CD14-positive monocyte (primary cell): ENCODE data around the gene ARHGAP32. TPM values are rescaled to one million over a fixed set of nuclear protein-coding genes. Genes with fewer than 3 reads are reported as not detected.

Source experiments
- DNase-seq, 3 donors: peaks; one replicate each; pipeline ENCODE4 v3.0.0-alpha.2; 2011 to 2022
- H2AFZ ChIP-seq: 2 replicates; pipeline ENCODE4 v1.6.0; 2012; ENCODE audit warnings: mild to moderate bottlenecking, low read depth, low read length, inconsistent platforms; ENCODE audit not compliant: insufficient read depth, poor library complexity, severe bottlenecking
- H3K27ac ChIP-seq, 2 donors: 1 replicate in 1 of 2; 2 replicates in 1 of 2; pipeline ENCODE4 v1.5.1; 2012 to 2013; ENCODE audit warnings: low read length in 2 of 2, control low read depth in 1 of 2, inconsistent platforms in 1 of 2, low read depth in 1 of 2, mild to moderate bottlenecking in 1 of 2
- H3K27me3 ChIP-seq, 2 donors: one replicate each; pipeline versions ENCODE4 v1.6.0 to v1.6.1; 2011 to 2013; ENCODE audit warnings: low read length in 2 of 2; ENCODE audit not compliant: control insufficient read depth in 2 of 2, insufficient read depth in 2 of 2
- H3K36me3 ChIP-seq, 2 donors: replicated peaks in 1 of 2; 1 replicate in 1 of 2; 2 replicates in 1 of 2; pipeline versions ENCODE4 v1.5.1 to v1.6.1; 2012 to 2013; ENCODE audit warnings: low read length in 2 of 2, control low read depth in 1 of 2, inconsistent platforms in 1 of 2, mild to moderate bottlenecking in 1 of 2; ENCODE audit not compliant: insufficient read depth in 2 of 2, control insufficient read depth in 1 of 2
- H3K4me1 ChIP-seq, 2 donors: 1 replicate in 1 of 2; 2 replicates in 1 of 2; pipeline versions ENCODE4 v1.5.1 to v1.6.1; 2012 to 2013; ENCODE audit warnings: low read length in 2 of 2, control low read depth in 1 of 2, inconsistent platforms in 1 of 2, mild to moderate bottlenecking in 1 of 2, moderate library complexity in 1 of 2; ENCODE audit not compliant: insufficient read depth in 2 of 2, control insufficient read depth in 1 of 2
- H3K4me2 ChIP-seq: replicated peaks from 2 replicates; pipeline ENCODE3; 2012; ENCODE audit warnings: low read length, moderate library complexity, mild to moderate bottlenecking; ENCODE audit not compliant: poor library complexity, severe bottlenecking; ENCODE audit errors: extremely low read depth
- H3K4me3 ChIP-seq, 3 experiments: fragments of 200-600 bp in 1 of 3; sonication (generic) in 1 of 3; replicated peaks in 1 of 3; 1 replicate in 2 of 3; 2 replicates in 1 of 3; pipeline ENCODE4 v1.5.1; 2011 to 2013; ENCODE audit warnings: low read length in 3 of 3, mild to moderate bottlenecking in 3 of 3, control low read depth in 2 of 3, low read depth in 2 of 3, inconsistent platforms in 1 of 3, moderate library complexity in 1 of 3
- H3K79me2 ChIP-seq: 2 replicates; pipeline ENCODE4 v1.6.0; 2012; ENCODE audit warnings: mild to moderate bottlenecking, control low read depth, inconsistent platforms, low read length, moderate library complexity; ENCODE audit not compliant: insufficient read depth
- H3K9ac ChIP-seq: 2 replicates; pipeline ENCODE4 v1.6.0; 2017; ENCODE audit warnings: low read length, mild to moderate bottlenecking; ENCODE audit not compliant: insufficient read depth, poor library complexity, severe bottlenecking
- H3K9me3 ChIP-seq, 2 donors: replicated peaks in 1 of 2; 1 replicate in 1 of 2; 2 replicates in 1 of 2; pipeline versions ENCODE4 v1.5.1 to v1.6.1; 2012 to 2013; ENCODE audit warnings: low read length in 2 of 2, control low read depth in 1 of 2; ENCODE audit not compliant: control insufficient read depth in 1 of 2, insufficient read depth in 1 of 2
- H4K20me1 ChIP-seq: 2 replicates; pipeline ENCODE4 v1.6.0; 2012; ENCODE audit warnings: mild to moderate bottlenecking, low read length, control low read depth, moderate library complexity; ENCODE audit not compliant: insufficient read depth
- H3K27ac Mint-ChIP-seq, 7 donors: one replicate each; pipeline ENCODE4 v1.8.0; 2020; ENCODE audit warnings: mild to moderate bottlenecking in 7 of 7, mixed read lengths in 7 of 7, moderate library complexity in 6 of 7, inconsistent platforms in 2 of 7
- H3K27me3 Mint-ChIP-seq, 3 donors: one replicate each; pipeline ENCODE4 v1.8.0; 2021 to 2022; ENCODE audit warnings: low read depth in 3 of 3, mild to moderate bottlenecking in 3 of 3, mixed read lengths in 3 of 3, moderate library complexity in 3 of 3, inconsistent platforms in 1 of 3
- H3K36me3 Mint-ChIP-seq, 2 donors: one replicate each; pipeline ENCODE4 v1.8.0; 2020; ENCODE audit warnings: mixed read lengths in 2 of 2, inconsistent platforms in 1 of 2, mild to moderate bottlenecking in 1 of 2
- H3K4me1 Mint-ChIP-seq: one replicate; pipeline ENCODE4 v1.8.0; 2020; ENCODE audit warnings: mild to moderate bottlenecking, mixed read lengths
- H3K4me3 Mint-ChIP-seq, 2 donors: one replicate each; pipeline ENCODE4 v1.8.0; 2020; ENCODE audit warnings: mild to moderate bottlenecking in 2 of 2, mixed read lengths in 2 of 2, moderate library complexity in 1 of 2
- H3K9me3 Mint-ChIP-seq, 7 donors: one replicate each; pipeline ENCODE4 v1.8.0; 2020 to 2022; ENCODE audit warnings: mixed read lengths in 7 of 7, mild to moderate bottlenecking in 6 of 7, moderate library complexity in 6 of 7, inconsistent platforms in 2 of 7
- CTCF ChIP-seq: fragments of 200-600 bp; IDR thresholded peaks from one replicate; pipeline ENCODE4 v1.8.0; 2022; ENCODE audit warnings: antibody characterized with exemption, mild to moderate bottlenecking
- WGBS: methylation state at CpG from one replicate; pipeline ENCODE4 v1.1.5; 2013; ENCODE audit warnings: missing lambda C conversion rate; ENCODE audit not compliant: insufficient coverage; 5-methylcytosine and 5-hydroxymethylcytosine counted together
- intact Hi-C, 2 donors: fragments of 100-400 bp; cut with micrococcal nuclease; formaldehyde crosslinking; loops; one replicate each; pipeline versions ENCODE4 v1.15.0 to v1.15.1; 2023
- polyA plus RNA-seq, 3 donors: library from polyadenylated mRNA; depleted of rRNA in 1 of 3; unstranded in 2 of 3; stranded (reverse) in 1 of 3; fragments of 300-500 nt in 2 of 3; fragments of >200 nt in 1 of 3; fragmentation: Illumina TruSeq in 2 of 3; gene quantifications; 1 replicate in 2 of 3; 2 replicates in 1 of 3; pipeline ENCODE4 v1.2.3, GENCODE V29; 2012 to 2021

The ARHGAP32 gene
- polyA plus RNA-seq, 3 donors: 0.13 to 3.4 (median 0.72) TPM

- Histone ChIP-seq H3K36me3 (no peaks in the 10 kb centered on the region), H3K4me1 (no peaks in the 10 kb centered on the region), H3K9ac (no peak overlapping the region), H3K4me3 (no peak overlapping the region), H2AFZ (no peak overlapping the region), H3K79me2 (no peaks in the 10 kb centered on the region), H4K20me1 (no peaks in the 10 kb centered on the region), H3K9me3 (peaks cover 0 to 11% of the 10 kb centered on the region in 2 donors), H3K27me3 (no peaks in the 10 kb centered on the region), H3K27ac (no peak overlapping the region), H3K4me2 (no peak overlapping the region)
- DNase-seq: no peak
- intact Hi-C loops: no loop called here
- Mint-ChIP-seq H3K27ac (no peak overlapping the region), H3K36me3 (peaks cover 2 to 3% of the 10 kb centered on the region in 2 donors), H3K4me1 (peaks cover 5% of the 10 kb centered on the region), H3K9me3 (peaks cover 4 to 21% (median 15%) of the 10 kb centered on the region in 7 donors), H3K27me3 (peaks cover 0 to 3% (median 2%) of the 10 kb centered on the region in 3 donors), H3K4me3 (no peak overlapping the region)
- WGBS: no CpG with 5 or more reads among the region's 1 CpG
- no peak for TF ChIP-seq CTCF
Observed at GRCh38 chr11:129225190-129225589, 33.1 kb upstream of the ARHGAP32 start.

GRCh38 chr11:129224538-129224937, 32.4 kb upstream of the ARHGAP32 start:
- H3K36me3 Mint-ChIP-seq: peaks cover 2 to 3% of the 10 kb centered on the region in 2 donors
- Histone ChIP-seq H3K4me3 (no peak overlapping the region), H3K4me1 (no peaks in the 10 kb centered on the region), H4K20me1 (no peaks in the 10 kb centered on the region), H3K4me2 (no peak overlapping the region), H3K79me2 (no peaks in the 10 kb centered on the region), H3K27ac (no peak overlapping the region), H2AFZ (no peak overlapping the region), H3K9ac (no peak overlapping the region), H3K9me3 (peaks cover 0 to 11% of the 10 kb centered on the region in 2 donors), H3K27me3 (no peaks in the 10 kb centered on the region), H3K36me3 (no peaks in the 10 kb centered on the region)
- intact Hi-C loops: no loop called here
- no peak for TF ChIP-seq CTCF
- DNase-seq: no peak
- H3K9me3 Mint-ChIP-seq: peaks cover 4 to 21% (median 15%) of the 10 kb centered on the region in 7 donors
- no peak overlapping the region for H3K4me3 Mint-ChIP-seq
- peaks cover 5% of the 10 kb centered on the region for H3K4me1 Mint-ChIP-seq
- peaks cover 0 to 3% (median 2%) of the 10 kb centered on the region in 3 donors for H3K27me3 Mint-ChIP-seq
- no peak overlapping the region for H3K27ac Mint-ChIP-seq
- 100% methylated on average over 1 of the region's 3 CpGs for WGBS
